HG02759 (cell line): ENCODE data around the gene ZBED2.
"Not testable (repeated sequence)": the region's sequence is repeated elsewhere in the genome, so short reads cannot be mapped to it uniquely, and the experiment has no call there.

ENCODE experiments used
- ATAC-seq: cut with Tn5 transposase; IDR thresholded peaks from one replicate; pipeline ENCODE4 v1.9.1; 2021; ENCODE audit warnings: mild to moderate bottlenecking, moderate library complexity; ENCODE audit not compliant: unreplicated experiment

The ZBED2 gene

GRCh38 chr3:111577113-111577512, 18.0 kb downstream of the ZBED2 start:
- no peak for ATAC-seq

- ATAC-seq: no peak
Measured at GRCh38 chr3:111571907-111572460, 23.2 kb downstream of the ZBED2 start.

DNA sequence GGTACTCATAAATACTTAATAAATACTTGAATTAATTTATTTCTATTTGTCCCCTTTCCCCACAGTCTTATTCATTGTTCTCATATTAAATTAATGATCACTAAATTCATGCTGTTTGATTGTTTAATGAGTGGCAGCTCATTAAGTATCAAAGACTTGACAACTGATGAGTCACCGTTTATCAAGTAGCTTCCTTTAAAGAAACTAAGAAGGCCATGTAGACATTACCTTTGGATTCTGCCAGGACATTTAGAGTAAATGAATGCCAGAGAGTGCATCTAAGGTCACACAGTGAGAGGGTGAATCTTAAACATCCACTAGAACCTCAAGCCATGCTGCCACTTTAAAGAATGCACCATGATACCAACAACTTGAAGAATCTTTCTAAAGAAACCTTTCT, 23.9 kb downstream of the ZBED2 start:
- no peak for ATAC-seq

- ATAC-seq: no peak
Measured at GRCh38 chr3:111570404-111571030, 24.6 kb downstream of the ZBED2 start.

DNA sequence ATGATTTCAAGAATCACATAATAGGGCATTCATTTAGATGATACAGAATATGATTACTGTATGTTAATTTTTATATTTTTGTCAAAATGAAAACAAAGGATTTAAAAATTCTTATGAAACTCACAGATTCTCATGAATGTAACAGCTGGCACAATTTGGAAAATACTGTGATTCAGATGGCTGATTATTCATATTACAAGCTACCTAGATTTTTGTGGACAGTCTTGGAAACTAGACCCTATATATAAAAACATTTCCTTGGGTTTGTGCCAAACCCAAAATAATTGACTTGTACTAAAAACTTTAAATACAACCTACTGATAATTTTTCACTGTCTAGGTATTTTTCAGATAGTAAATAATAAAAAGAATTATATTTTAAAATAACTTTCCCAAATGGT, 26.2 kb downstream of the ZBED2 start:
- no peak for ATAC-seq

DNA sequence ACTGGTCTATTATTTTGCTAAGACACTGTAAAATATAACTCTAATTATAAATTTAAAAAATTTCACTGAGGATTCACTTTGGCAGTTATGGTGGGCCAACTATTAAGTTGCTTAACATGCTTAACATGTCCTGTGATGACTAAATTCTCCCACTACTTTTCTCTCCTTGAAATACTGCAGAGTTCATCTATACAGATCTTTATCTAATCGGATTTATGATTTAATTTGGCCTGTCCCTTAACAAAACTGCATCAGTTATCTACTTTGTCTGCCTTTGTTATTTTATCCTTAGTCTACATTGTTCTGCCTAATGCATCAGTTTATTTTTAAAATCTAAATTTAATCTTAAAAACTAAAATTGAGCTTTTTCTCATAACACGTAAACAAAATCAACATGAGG, 26.8 kb downstream of the ZBED2 start:
- ATAC-seq: no peak

GRCh38 chr3:111566844-111567243, 28.3 kb downstream of the ZBED2 start:
- ATAC-seq: no peak

DNA sequence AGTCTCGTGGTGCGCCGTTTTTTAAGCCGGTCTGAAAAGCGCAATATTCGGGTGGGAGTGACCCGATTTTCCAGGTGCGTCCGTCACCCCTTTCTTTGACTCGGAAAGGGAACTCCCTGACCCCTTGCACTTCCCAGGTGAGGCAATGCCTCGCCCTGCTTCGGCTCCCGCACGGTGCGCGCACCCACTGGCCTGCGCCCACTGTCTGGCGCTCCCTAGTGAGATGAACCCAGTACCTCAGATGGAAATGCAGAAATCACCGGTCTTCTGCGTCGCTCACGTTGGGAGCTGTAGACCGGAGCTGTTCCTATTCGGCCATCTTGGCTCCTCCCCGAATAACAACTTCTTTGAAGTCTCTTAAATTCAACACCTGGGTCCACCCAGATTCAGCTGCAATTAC, 33.2 kb downstream of the ZBED2 start:
- ATAC-seq: not testable (repeated sequence)

DNA sequence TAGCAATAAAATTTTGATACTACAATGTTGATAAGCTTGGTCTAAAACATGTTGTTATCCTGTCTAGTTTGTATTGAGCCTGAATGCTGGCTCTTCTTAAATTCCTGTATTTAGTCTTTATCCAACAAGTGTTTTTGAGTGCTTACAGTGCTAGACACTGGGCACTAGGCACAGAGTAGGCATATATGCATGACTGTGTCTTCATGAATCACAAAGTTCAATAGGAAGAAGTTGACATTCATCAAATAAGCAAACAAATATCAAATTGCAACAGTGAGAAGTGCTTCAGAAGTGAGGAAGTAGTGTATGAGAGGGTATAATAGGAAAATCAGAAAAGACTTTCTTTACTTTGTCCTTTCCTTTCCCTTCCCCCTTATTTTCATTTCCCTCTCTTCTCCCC, 46.4 kb downstream of the ZBED2 start:
- ATAC-seq: no peak

DNA sequence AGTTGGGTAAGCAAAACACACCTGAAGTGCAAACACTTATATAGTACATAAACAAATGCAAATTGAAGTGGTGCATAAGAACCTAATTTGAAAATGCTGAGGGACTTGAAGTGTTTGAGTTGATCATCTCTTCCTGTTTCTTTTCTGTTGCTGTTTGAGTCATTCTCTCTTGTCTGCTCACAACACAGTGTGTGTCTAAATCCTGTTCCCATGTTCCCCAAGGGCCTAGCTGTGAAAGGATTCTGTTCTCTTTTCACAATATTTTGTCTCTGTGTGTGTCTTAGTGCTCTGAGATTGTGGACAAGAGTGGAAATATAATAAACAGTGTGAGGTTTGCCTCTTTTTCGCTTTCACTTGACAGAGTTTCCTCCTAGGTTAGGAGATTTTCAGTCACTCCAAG, 47.1 kb downstream of the ZBED2 start:
- peak; percentile 73 for ATAC-seq

DNA sequence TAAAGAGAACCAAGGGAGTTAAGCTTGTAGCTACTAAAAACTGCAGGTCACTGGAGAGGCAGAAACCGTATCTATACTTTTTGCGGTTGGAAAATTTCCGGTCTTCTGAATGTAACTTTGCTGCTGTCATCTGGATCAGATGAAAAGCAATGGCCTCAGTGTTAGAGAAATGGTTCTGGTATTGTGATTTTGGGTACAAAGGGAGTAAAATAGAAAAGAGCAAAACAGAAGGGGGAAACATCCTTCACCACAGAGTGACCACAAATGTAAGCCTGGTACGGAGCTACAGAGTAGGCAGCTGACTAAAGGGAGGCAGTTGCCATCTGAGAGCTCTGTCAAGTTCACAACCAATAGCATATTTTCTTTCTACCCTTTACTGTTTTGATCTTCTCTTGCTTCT, 47.5 kb downstream of the ZBED2 start:
- peak; percentile 91 for ATAC-seq

- no peak for ATAC-seq
Measured at GRCh38 chr3:111545349-111545748, 49.8 kb downstream of the ZBED2 start.
